Stimulated activated CD8-positive, alpha-beta memory T cell treated with anti-CD3 and anti-CD28 coated beads, Interleukin-4, amount 100 ng/mL, for 24 hours (primary cell): ENCODE results near the gene RPL41.
"Not testable (repeated sequence)": the region's sequence is repeated elsewhere in the genome, so short reads cannot be mapped to it uniquely, and the experiment has no call there.

Experiments used
- DNase-seq: peaks from one replicate; pipeline ENCODE4 v3.0.0-alpha.2; 2020; ENCODE audit warnings: low read depth

The RPL41 gene

GRCh38 chr12:56103066-56103711, 13.2 kb upstream of the RPL41 start:
- no peak for DNase-seq

- no peak for DNase-seq
Observed at GRCh38 chr12:56103823-56104108, 12.7 kb upstream of the RPL41 start.

GRCh38 chr12:56104109-56104814, 12.2 kb upstream of the RPL41 start, which contains the start of gene PA2G4:
PA2G4 (plus strand) TSS chr12:56104559; CDS start chr12:56104738, 179 bp downstream.
- DNase-seq: peak; percentile 95

GRCh38 chr12:56104815-56105608, 11.4 kb upstream of the RPL41 start:
- peak; percentile 18 for DNase-seq

- DNase-seq: no peak
Observed at GRCh38 chr12:56105609-56105902, 10.9 kb upstream of the RPL41 start.

GRCh38 chr12:56107242-56107641, 9.2 kb upstream of the RPL41 start:
- no peak for DNase-seq

- DNase-seq: no peak
Observed at GRCh38 chr12:56110571-56110970, 5.9 kb upstream of the RPL41 start.

GRCh38 chr12:56114084-56114483, 2.3 kb upstream of the RPL41 start:
- no peak for DNase-seq

GRCh38 chr12:56115329-56115728, 1.1 kb upstream of the RPL41 start:
- DNase-seq: no peak

- not testable (repeated sequence) for DNase-seq
Observed at GRCh38 chr12:56117082-56117706, 761 bp downstream of the RPL41 start.

GRCh38 chr12:56117778-56118687, 1.6 kb downstream of the RPL41 start, which contains the start of gene ZC3H10:
ZC3H10 (plus strand) TSS chr12:56118266; CDS start chr12:56120563, 2,297 bp downstream.
- DNase-seq: peak; percentile 97

- no peak for DNase-seq
Observed at GRCh38 chr12:56118688-56119357, 2.4 kb downstream of the RPL41 start.

GRCh38 chr12:56119361-56119796, 2.9 kb downstream of the RPL41 start:
- DNase-seq: peak; percentile 22

GRCh38 chr12:56120158-56120846, 3.9 kb downstream of the RPL41 start:
- DNase-seq: no peak

- DNase-seq: no peak
Observed at GRCh38 chr12:56121204-56121870, 4.9 kb downstream of the RPL41 start.

GRCh38 chr12:56122637-56123036, 6.2 kb downstream of the RPL41 start:
- DNase-seq: no peak

- no peak for DNase-seq
Observed at GRCh38 chr12:56124133-56124532, 7.7 kb downstream of the RPL41 start.

- DNase-seq: no peak
Observed at GRCh38 chr12:56126732-56127239, 10.4 kb downstream of the RPL41 start.

GRCh38 chr12:56127485-56127887, 11.1 kb downstream of the RPL41 start:
- no peak for DNase-seq
